Measurements from ENCODE around the gene DCAF17.
"Not testable (repeated sequence)": the region's sequence is repeated elsewhere in the genome, so short reads cannot be mapped to it uniquely, and the experiment has no call there.

The DCAF17 gene

GRCh38 chr2:171524018-171524401 lies 90.0 kb downstream of the DCAF17 start:
- peak overlapping the region; percentile 59 for H3K27ac ChIP-seq
- TF ChIP-seq CTCF (conservative IDR thresholded peaks at IDR 0.05): no peak
- TF ChIP-seq ZFX (IDR thresholded peaks at IDR 0.05): no peak

- TF ChIP-seq CTCF (conservative IDR thresholded peaks at IDR 0.05) (peak; percentile 77), ZFX (IDR thresholded peaks at IDR 0.05) (no peak)
- no peak overlapping the region for H3K27ac ChIP-seq
These were observed 95.9 kb downstream of the DCAF17 start for GRCh38 chr2:171529914-171530313.

- no peak overlapping the region for H3K27ac ChIP-seq
- TF ChIP-seq ZFX (IDR thresholded peaks at IDR 0.05) (no peak), CTCF (conservative IDR thresholded peaks at IDR 0.05) (no peak; the same call in 1 of the 2 replicates)
These were observed 96.4 kb downstream of the DCAF17 start for GRCh38 chr2:171530378-171530777.

- H3K27ac ChIP-seq: not testable (repeated sequence)
These were observed 96.8 kb downstream of the DCAF17 start for GRCh38 chr2:171530859-171531258.

- no peak overlapping the region for H3K27ac ChIP-seq
These were observed 97.3 kb downstream of the DCAF17 start for GRCh38 chr2:171531291-171531690.

GRCh38 chr2:171531836-171532450 lies 97.9 kb downstream of the DCAF17 start:
- no peak for TF ChIP-seq CTCF (conservative IDR thresholded peaks at IDR 0.05)
- TF ChIP-seq ZFX (IDR thresholded peaks at IDR 0.05): no peak
- H3K27ac ChIP-seq: no peak overlapping the region

More at GRCh38 chr2:171531291-171531690, 97.3 kb downstream of the DCAF17 start:
- TF ChIP-seq ZFX (IDR thresholded peaks at IDR 0.05) (no peak), CTCF (conservative IDR thresholded peaks at IDR 0.05) (no peak)

- no peak overlapping the region for H3K27ac ChIP-seq
- no peak for TF ChIP-seq CTCF (conservative IDR thresholded peaks at IDR 0.05)
- no peak for TF ChIP-seq ZFX (IDR thresholded peaks at IDR 0.05)
These were observed 99.3 kb downstream of the DCAF17 start for GRCh38 chr2:171533331-171533730.
